WTC11 (cell line): ENCODE measurements around the gene ERC2. TPM values are rescaled to one million over a fixed set of nuclear protein-coding genes. Genes with fewer than 3 reads are reported as not detected.

Experiments used
- ATAC-seq: fragments of 200-7000 bp; cut with Tn5 transposase; 2 replicates; pipeline ENCODE4 v1.10.0; 2021; ENCODE audit warnings: mild to moderate bottlenecking, moderate library complexity
- CTCF ChIA-PET: fragments of 300-600 bp; sonication (Branson Sonifier 250); formaldehyde crosslinking; loops from one replicate; lab custom pipeline; 2021; ENCODE audit warnings: antibody characterized with exemption; lab: Charles Lee
- POLR2A ChIA-PET: fragments of 350-600 bp; sonication (Branson Sonifier 250); formaldehyde crosslinking; loops from one replicate; lab custom pipeline; 2021; ENCODE audit warnings: antibody characterized with exemption; lab: Charles Lee
- DNase-seq: peaks from one replicate; pipeline ENCODE4 v3.0.0; 2021; ENCODE audit warnings: low spot score
- H3K27ac Mint-ChIP-seq: 2 replicates; pipeline ENCODE4 v1.8.0; 2021; ENCODE audit warnings: mixed read lengths
- H3K27me3 Mint-ChIP-seq: 2 replicates; pipeline ENCODE4 v1.8.0; 2021; ENCODE audit warnings: low read depth, mild to moderate bottlenecking, moderate library complexity, mixed read lengths
- H3K36me3 Mint-ChIP-seq: 2 replicates; pipeline ENCODE4 v1.8.0; 2021; ENCODE audit warnings: mixed read lengths
- H3K4me1 Mint-ChIP-seq: 2 replicates; pipeline ENCODE4 v1.8.0; 2022; ENCODE audit warnings: mixed read lengths
- H3K4me3 Mint-ChIP-seq: 2 replicates; pipeline ENCODE4 v1.8.0; 2021; ENCODE audit warnings: mild to moderate bottlenecking, moderate library complexity, mixed read lengths
- H3K9me3 Mint-ChIP-seq: 2 replicates; pipeline ENCODE4 v1.8.0; 2021; ENCODE audit warnings: mixed read lengths
- NR1H2 ChIP-seq: sonication (generic); formaldehyde crosslinking; IDR thresholded peaks from 2 replicates; pipeline ENCODE4 v1.9.0; 2021; ENCODE audit warnings: mild to moderate bottlenecking, moderate library complexity, missing genetic modification reagents
- SMAD4 ChIP-seq: sonication (generic); formaldehyde crosslinking; IDR thresholded peaks from 2 replicates; pipeline ENCODE4 v1.8.0; 2022; ENCODE audit warnings: mild to moderate bottlenecking, missing genetic modification reagents
- SP1 ChIP-seq: sonication (generic); formaldehyde crosslinking; conservative IDR thresholded peaks from 2 replicates; pipeline ENCODE4 v1.8.1; 2022; ENCODE audit warnings: missing genetic modification reagents
- ZBTB21 ChIP-seq: sonication (generic); formaldehyde crosslinking; IDR thresholded peaks from 2 replicates; pipeline ENCODE4 v1.8.1; 2023; ENCODE audit warnings: mild to moderate bottlenecking, missing genetic modification reagents, borderline replicate concordance
- ZNF232 ChIP-seq: sonication (generic); formaldehyde crosslinking; IDR thresholded peaks from 2 replicates; pipeline ENCODE4 v1.8.0; 2022; ENCODE audit warnings: mild to moderate bottlenecking, missing genetic modification reagents
- ZNF416 ChIP-seq: fragments of 250-450 bp; sonication (Bioruptor Pico); IDR thresholded peaks from 2 replicates; pipeline ENCODE4 v1.9.0; 2021; ENCODE audit warnings: mild to moderate bottlenecking, inconsistent platforms
- ZNF423 ChIP-seq: fragments of 250-450 bp; sonication (Bioruptor Pico); IDR thresholded peaks from 2 replicates; pipeline ENCODE4 v2.1.2; 2022; ENCODE audit warnings: mild to moderate bottlenecking, moderate library complexity
- total RNA-seq: library from RNA; stranded (reverse); gene quantifications from 3 replicates; pipeline ENCODE4 v1.2.3, GENCODE V29; 2021
- TF ChIP-seq, protein P1 (sequence below): sonication (generic); formaldehyde crosslinking; IDR thresholded peaks from 2 replicates; pipeline ENCODE4 v1.8.0; 2022; ENCODE audit warnings: missing genetic modification reagents
- TF ChIP-seq, protein P2 (sequence below): sonication (generic); formaldehyde crosslinking; IDR thresholded peaks from 2 replicates; pipeline ENCODE4 v1.8.0; 2022; ENCODE audit warnings: mild to moderate bottlenecking, missing genetic modification reagents
- TF ChIP-seq, protein P3 (sequence below): sonication (generic); formaldehyde crosslinking; IDR thresholded peaks from 2 replicates; pipeline ENCODE4 v1.8.1; 2022; ENCODE audit warnings: low read depth, missing genetic modification reagents, borderline replicate concordance
- TF ChIP-seq, protein P4 (sequence below): fragments of 250-450 bp; sonication (Bioruptor Pico); IDR thresholded peaks from 2 replicates; pipeline ENCODE4 v1.9.0; 2021; ENCODE audit warnings: mild to moderate bottlenecking, borderline replicate concordance
- TF ChIP-seq, protein P5 (sequence below): sonication (generic); formaldehyde crosslinking; IDR thresholded peaks from 2 replicates; pipeline ENCODE4 v1.8.1; 2022; ENCODE audit warnings: missing genetic modification reagents, borderline replicate concordance
- TF ChIP-seq, protein P6 (sequence below): sonication (generic); formaldehyde crosslinking; IDR thresholded peaks from 2 replicates; pipeline ENCODE4 v1.8.0; 2023; ENCODE audit warnings: missing genetic modification reagents
- TF ChIP-seq, protein P7 (sequence below): sonication (generic); formaldehyde crosslinking; IDR thresholded peaks from 2 replicates; pipeline ENCODE4 v1.8.0; 2022; ENCODE audit warnings: mild to moderate bottlenecking, missing genetic modification reagents
- TF ChIP-seq, protein P8 (sequence below): sonication (generic); formaldehyde crosslinking; conservative IDR thresholded peaks from 2 replicates; pipeline ENCODE4 v1.8.1; 2022; ENCODE audit warnings: mild to moderate bottlenecking, missing genetic modification reagents
- TF ChIP-seq, protein P9 (sequence below): sonication (generic); formaldehyde crosslinking; IDR thresholded peaks from 2 replicates; pipeline ENCODE4 v1.8.0; 2023; ENCODE audit warnings: mild to moderate bottlenecking, missing genetic modification reagents

Gene ERC2
- total RNA-seq, 1 experiment from 2014 or later = 23.5 TPM

DNA sequence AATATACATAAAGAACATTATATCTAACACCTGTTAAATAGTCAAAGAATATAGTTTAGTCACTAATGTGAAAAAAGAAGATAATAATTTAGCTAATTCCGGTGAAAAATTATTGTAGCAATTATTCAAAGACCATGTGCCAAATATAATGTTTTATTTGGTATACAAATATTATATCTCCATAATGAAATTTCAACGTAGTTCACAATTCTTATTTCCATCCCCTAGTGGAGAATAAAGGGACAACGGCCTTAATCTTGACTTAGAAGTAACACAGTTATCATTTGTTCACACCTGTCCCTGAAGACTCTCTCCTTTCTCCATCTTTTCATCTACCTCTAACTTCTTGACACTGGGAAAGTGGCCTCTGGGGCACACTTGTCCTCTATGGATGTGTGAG, 213.4 kb downstream of the ERC2 start (continued):
- TF ChIP-seq, protein P1, sequence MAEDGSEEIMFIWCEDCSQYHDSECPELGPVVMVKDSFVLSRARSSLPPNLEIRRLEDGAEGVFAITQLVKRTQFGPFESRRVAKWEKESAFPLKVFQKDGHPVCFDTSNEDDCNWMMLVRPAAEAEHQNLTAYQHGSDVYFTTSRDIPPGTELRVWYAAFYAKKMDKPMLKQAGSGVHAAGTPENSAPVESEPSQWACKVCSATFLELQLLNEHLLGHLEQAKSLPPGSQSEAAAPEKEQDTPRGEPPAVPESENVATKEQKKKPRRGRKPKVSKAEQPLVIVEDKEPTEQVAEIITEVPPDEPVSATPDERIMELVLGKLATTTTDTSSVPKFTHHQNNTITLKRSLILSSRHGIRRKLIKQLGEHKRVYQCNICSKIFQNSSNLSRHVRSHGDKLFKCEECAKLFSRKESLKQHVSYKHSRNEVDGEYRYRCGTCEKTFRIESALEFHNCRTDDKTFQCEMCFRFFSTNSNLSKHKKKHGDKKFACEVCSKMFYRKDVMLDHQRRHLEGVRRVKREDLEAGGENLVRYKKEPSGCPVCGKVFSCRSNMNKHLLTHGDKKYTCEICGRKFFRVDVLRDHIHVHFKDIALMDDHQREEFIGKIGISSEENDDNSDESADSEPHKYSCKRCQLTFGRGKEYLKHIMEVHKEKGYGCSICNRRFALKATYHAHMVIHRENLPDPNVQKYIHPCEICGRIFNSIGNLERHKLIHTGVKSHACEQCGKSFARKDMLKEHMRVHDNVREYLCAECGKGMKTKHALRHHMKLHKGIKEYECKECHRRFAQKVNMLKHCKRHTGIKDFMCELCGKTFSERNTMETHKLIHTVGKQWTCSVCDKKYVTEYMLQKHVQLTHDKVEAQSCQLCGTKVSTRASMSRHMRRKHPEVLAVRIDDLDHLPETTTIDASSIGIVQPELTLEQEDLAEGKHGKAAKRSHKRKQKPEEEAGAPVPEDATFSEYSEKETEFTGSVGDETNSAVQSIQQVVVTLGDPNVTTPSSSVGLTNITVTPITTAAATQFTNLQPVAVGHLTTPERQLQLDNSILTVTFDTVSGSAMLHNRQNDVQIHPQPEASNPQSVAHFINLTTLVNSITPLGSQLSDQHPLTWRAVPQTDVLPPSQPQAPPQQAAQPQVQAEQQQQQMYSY (CRISPR knock-in tag) = no peak
- TF ChIP-seq, protein P2, sequence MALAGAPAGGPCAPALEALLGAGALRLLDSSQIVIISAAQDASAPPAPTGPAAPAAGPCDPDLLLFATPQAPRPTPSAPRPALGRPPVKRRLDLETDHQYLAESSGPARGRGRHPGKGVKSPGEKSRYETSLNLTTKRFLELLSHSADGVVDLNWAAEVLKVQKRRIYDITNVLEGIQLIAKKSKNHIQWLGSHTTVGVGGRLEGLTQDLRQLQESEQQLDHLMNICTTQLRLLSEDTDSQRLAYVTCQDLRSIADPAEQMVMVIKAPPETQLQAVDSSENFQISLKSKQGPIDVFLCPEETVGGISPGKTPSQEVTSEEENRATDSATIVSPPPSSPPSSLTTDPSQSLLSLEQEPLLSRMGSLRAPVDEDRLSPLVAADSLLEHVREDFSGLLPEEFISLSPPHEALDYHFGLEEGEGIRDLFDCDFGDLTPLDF (CRISPR knock-in tag) = no peak
- TF ChIP-seq SMAD4 (CRISPR knock-in tag) (no peak), NR1H2 (no peak), ZNF423 (no peak), SP1 (no peak)
- TF ChIP-seq, protein P3, sequence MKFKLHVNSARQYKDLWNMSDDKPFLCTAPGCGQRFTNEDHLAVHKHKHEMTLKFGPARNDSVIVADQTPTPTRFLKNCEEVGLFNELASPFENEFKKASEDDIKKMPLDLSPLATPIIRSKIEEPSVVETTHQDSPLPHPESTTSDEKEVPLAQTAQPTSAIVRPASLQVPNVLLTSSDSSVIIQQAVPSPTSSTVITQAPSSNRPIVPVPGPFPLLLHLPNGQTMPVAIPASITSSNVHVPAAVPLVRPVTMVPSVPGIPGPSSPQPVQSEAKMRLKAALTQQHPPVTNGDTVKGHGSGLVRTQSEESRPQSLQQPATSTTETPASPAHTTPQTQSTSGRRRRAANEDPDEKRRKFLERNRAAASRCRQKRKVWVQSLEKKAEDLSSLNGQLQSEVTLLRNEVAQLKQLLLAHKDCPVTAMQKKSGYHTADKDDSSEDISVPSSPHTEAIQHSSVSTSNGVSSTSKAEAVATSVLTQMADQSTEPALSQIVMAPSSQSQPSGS (CRISPR knock-in tag) = no peak
- TF ChIP-seq, protein P4, sequence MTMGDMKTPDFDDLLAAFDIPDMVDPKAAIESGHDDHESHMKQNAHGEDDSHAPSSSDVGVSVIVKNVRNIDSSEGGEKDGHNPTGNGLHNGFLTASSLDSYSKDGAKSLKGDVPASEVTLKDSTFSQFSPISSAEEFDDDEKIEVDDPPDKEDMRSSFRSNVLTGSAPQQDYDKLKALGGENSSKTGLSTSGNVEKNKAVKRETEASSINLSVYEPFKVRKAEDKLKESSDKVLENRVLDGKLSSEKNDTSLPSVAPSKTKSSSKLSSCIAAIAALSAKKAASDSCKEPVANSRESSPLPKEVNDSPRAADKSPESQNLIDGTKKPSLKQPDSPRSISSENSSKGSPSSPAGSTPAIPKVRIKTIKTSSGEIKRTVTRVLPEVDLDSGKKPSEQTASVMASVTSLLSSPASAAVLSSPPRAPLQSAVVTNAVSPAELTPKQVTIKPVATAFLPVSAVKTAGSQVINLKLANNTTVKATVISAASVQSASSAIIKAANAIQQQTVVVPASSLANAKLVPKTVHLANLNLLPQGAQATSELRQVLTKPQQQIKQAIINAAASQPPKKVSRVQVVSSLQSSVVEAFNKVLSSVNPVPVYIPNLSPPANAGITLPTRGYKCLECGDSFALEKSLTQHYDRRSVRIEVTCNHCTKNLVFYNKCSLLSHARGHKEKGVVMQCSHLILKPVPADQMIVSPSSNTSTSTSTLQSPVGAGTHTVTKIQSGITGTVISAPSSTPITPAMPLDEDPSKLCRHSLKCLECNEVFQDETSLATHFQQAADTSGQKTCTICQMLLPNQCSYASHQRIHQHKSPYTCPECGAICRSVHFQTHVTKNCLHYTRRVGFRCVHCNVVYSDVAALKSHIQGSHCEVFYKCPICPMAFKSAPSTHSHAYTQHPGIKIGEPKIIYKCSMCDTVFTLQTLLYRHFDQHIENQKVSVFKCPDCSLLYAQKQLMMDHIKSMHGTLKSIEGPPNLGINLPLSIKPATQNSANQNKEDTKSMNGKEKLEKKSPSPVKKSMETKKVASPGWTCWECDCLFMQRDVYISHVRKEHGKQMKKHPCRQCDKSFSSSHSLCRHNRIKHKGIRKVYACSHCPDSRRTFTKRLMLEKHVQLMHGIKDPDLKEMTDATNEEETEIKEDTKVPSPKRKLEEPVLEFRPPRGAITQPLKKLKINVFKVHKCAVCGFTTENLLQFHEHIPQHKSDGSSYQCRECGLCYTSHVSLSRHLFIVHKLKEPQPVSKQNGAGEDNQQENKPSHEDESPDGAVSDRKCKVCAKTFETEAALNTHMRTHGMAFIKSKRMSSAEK = no peak

DNA sequence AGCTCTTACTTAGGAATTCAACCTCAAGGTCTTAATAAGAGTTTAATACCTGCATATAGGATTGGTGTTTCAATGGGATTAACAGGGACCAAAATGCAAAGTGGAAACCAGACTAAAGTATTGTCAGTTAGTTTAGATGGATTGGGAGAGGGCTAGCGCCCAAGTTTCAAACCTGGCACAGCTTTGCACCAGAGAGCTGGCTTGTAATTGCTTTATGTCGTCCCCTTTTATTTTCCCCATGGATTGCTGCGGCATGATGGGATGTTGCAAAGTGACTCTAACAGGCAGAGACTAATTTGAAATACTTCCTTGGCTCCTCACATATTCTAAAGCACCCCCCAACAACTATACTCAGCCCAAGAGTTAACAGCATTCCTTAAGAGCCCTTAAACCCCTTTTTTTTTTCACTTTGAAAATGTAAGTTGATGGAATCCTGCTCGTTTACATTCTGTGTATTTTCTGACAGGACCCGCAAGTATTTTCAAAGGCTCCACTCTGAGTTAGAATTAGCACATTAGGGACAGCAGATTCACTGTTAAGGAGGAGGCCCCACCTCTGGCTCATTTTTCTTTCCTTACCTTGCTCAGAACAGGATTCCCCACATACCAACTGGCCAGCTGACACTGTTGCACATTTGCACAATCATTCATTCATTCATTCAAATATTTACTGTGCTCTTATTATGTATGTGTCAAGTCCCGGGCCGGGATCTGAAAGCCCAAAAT, 214.2 kb downstream of the ERC2 start:
- H3K4me3 Mint-ChIP-seq = no peak overlapping the region
- DNase-seq = no peak
- TF ChIP-seq, protein P5, sequence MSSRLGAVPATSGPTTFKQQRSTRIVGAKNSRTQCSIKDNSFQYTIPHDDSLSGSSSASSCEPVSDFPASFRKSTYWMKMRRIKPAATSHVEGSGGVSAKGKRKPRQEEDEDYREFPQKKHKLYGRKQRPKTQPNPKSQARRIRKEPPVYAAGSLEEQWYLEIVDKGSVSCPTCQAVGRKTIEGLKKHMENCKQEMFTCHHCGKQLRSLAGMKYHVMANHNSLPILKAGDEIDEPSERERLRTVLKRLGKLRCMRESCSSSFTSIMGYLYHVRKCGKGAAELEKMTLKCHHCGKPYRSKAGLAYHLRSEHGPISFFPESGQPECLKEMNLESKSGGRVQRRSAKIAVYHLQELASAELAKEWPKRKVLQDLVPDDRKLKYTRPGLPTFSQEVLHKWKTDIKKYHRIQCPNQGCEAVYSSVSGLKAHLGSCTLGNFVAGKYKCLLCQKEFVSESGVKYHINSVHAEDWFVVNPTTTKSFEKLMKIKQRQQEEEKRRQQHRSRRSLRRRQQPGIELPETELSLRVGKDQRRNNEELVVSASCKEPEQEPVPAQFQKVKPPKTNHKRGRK (CRISPR knock-in tag) = no peak
- TF ChIP-seq, protein P6, sequence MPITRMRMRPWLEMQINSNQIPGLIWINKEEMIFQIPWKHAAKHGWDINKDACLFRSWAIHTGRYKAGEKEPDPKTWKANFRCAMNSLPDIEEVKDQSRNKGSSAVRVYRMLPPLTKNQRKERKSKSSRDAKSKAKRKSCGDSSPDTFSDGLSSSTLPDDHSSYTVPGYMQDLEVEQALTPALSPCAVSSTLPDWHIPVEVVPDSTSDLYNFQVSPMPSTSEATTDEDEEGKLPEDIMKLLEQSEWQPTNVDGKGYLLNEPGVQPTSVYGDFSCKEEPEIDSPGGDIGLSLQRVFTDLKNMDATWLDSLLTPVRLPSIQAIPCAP (CRISPR knock-in tag) = no peak
- TF ChIP-seq SP1 = no peak
- no peak for TF ChIP-seq ZNF232 (CRISPR knock-in tag)
- no peak for TF ChIP-seq ZBTB21 (CRISPR knock-in tag)
- TF ChIP-seq, protein P7, sequence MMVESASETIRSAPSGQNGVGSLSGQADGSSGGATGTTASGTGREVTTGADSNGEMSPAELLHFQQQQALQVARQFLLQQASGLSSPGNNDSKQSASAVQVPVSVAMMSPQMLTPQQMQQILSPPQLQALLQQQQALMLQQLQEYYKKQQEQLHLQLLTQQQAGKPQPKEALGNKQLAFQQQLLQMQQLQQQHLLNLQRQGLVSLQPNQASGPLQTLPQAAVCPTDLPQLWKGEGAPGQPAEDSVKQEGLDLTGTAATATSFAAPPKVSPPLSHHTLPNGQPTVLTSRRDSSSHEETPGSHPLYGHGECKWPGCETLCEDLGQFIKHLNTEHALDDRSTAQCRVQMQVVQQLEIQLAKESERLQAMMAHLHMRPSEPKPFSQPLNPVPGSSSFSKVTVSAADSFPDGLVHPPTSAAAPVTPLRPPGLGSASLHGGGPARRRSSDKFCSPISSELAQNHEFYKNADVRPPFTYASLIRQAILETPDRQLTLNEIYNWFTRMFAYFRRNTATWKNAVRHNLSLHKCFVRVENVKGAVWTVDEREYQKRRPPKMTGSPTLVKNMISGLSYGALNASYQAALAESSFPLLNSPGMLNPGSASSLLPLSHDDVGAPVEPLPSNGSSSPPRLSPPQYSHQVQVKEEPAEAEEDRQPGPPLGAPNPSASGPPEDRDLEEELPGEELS (CRISPR knock-in tag) = no peak
- TF ChIP-seq, protein P8, sequence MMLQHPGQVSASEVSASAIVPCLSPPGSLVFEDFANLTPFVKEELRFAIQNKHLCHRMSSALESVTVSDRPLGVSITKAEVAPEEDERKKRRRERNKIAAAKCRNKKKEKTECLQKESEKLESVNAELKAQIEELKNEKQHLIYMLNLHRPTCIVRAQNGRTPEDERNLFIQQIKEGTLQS (CRISPR knock-in tag) = no peak
- TF ChIP-seq ZNF416 (CRISPR knock-in tag) = no peak
- TF ChIP-seq, protein P9, sequence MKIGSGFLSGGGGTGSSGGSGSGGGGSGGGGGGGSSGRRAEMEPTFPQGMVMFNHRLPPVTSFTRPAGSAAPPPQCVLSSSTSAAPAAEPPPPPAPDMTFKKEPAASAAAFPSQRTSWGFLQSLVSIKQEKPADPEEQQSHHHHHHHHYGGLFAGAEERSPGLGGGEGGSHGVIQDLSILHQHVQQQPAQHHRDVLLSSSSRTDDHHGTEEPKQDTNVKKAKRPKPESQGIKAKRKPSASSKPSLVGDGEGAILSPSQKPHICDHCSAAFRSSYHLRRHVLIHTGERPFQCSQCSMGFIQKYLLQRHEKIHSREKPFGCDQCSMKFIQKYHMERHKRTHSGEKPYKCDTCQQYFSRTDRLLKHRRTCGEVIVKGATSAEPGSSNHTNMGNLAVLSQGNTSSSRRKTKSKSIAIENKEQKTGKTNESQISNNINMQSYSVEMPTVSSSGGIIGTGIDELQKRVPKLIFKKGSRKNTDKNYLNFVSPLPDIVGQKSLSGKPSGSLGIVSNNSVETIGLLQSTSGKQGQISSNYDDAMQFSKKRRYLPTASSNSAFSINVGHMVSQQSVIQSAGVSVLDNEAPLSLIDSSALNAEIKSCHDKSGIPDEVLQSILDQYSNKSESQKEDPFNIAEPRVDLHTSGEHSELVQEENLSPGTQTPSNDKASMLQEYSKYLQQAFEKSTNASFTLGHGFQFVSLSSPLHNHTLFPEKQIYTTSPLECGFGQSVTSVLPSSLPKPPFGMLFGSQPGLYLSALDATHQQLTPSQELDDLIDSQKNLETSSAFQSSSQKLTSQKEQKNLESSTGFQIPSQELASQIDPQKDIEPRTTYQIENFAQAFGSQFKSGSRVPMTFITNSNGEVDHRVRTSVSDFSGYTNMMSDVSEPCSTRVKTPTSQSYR (CRISPR knock-in tag) = no peak

More for the DNA sequence above, 214.2 kb downstream of the ERC2 start:
- no peaks in the 10 kb centered on the region for H3K9me3 Mint-ChIP-seq
- peaks cover 44% of the 10 kb centered on the region for H3K4me1 Mint-ChIP-seq
- no peaks in the 10 kb centered on the region for H3K27me3 Mint-ChIP-seq
- no peaks in the 10 kb centered on the region for H3K36me3 Mint-ChIP-seq
- H3K27ac Mint-ChIP-seq = no peak overlapping the region
- ChIA-PET CTCF (interaction anchor here (4.0 kb wide), 1 partner anchor 49 kb away, joined by 26 read pairs; no protein-coding TSS in a partner anchor), POLR2A (no interaction called here)
- peak; percentile 28; the same call in 1 of the 2 replicates for ATAC-seq
